ENCODE data around the gene PM20D1.

DNA sequence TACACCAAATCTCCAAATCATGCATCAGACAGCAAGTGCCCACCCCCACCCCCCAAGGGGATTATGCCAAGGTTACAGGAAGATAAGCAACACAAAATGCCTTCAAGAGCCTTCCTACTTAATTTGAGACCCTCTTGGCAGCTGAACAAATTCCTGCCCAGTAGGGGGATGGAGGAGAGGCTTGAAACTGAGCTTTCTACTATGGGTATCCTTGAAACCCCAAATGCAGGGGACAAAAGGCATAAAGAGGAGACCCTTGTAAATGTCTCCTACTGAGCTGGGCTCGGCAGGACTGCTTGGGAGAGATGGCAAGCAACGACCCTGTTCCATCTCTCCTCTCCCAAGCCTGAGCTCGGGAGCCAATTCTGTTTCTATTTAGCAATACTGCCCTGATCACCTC, 40.5 kb downstream of the PM20D1 start:
- TF ChIP-seq POLR2A (IDR thresholded peaks at IDR 0.05): no peak
- TF ChIP-seq, protein P1, sequence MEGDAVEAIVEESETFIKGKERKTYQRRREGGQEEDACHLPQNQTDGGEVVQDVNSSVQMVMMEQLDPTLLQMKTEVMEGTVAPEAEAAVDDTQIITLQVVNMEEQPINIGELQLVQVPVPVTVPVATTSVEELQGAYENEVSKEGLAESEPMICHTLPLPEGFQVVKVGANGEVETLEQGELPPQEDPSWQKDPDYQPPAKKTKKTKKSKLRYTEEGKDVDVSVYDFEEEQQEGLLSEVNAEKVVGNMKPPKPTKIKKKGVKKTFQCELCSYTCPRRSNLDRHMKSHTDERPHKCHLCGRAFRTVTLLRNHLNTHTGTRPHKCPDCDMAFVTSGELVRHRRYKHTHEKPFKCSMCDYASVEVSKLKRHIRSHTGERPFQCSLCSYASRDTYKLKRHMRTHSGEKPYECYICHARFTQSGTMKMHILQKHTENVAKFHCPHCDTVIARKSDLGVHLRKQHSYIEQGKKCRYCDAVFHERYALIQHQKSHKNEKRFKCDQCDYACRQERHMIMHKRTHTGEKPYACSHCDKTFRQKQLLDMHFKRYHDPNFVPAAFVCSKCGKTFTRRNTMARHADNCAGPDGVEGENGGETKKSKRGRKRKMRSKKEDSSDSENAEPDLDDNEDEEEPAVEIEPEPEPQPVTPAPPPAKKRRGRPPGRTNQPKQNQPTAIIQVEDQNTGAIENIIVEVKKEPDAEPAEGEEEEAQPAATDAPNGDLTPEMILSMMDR (IDR thresholded peaks at IDR 0.05): no peak

Measured in body of pancreas (tissue), 4 donors.